Stimulated activated naive CD8-positive, alpha-beta T cell treated with anti-CD3 and anti-CD28 coated beads, Interleukin-15, Interleukin-2, amounts not matched to agents 100 ng/mL and 50 ng/mL, for 24 hours (primary cell): ENCODE data around the gene SPAG8.

Experiments used
- H3K27ac Mint-ChIP-seq: one replicate; pipeline ENCODE4 v1.8.0; 2021; ENCODE audit warnings: mild to moderate bottlenecking, mixed read lengths
- H3K27me3 Mint-ChIP-seq: one replicate; pipeline ENCODE4 v1.8.0; 2021; ENCODE audit warnings: mixed read lengths
- H3K36me3 Mint-ChIP-seq: one replicate; pipeline ENCODE4 v1.8.0; 2021; ENCODE audit warnings: low read depth, mixed read lengths
- H3K4me1 Mint-ChIP-seq: one replicate; pipeline ENCODE4 v1.8.0; 2021; ENCODE audit warnings: low read depth, mixed read lengths
- H3K4me3 Mint-ChIP-seq: one replicate; pipeline ENCODE4 v1.8.0; 2021; ENCODE audit warnings: mild to moderate bottlenecking, mixed read lengths
- H3K9me3 Mint-ChIP-seq: one replicate; pipeline ENCODE4 v1.8.0; 2021; ENCODE audit warnings: mixed read lengths

SPAG8 gene

GRCh38 chr9:35801328-35802128 is 10.5 kb downstream of the SPAG8 start:
- H3K27me3 Mint-ChIP-seq: no peaks in the 10 kb centered on the region
- no peaks in the 10 kb centered on the region for H3K9me3 Mint-ChIP-seq
- H3K4me3 Mint-ChIP-seq: no peak overlapping the region
- H3K27ac Mint-ChIP-seq: peak overlapping the region; percentile 17
- peaks cover 26% of the 10 kb centered on the region for H3K36me3 Mint-ChIP-seq
- H3K4me1 Mint-ChIP-seq: peaks cover 26% of the 10 kb centered on the region

GRCh38 chr9:35800530-35800929 is 11.5 kb downstream of the SPAG8 start:
- Mint-ChIP-seq H3K27ac (no peak overlapping the region), H3K36me3 (peaks cover 26% of the 10 kb centered on the region), H3K27me3 (no peaks in the 10 kb centered on the region), H3K9me3 (no peaks in the 10 kb centered on the region), H3K4me1 (peaks cover 26% of the 10 kb centered on the region), H3K4me3 (no peak overlapping the region)

- H3K9me3 Mint-ChIP-seq: no peaks in the 10 kb centered on the region
- no peak overlapping the region for H3K4me3 Mint-ChIP-seq
- H3K27ac Mint-ChIP-seq: peak overlapping the region; percentile 71
- peaks cover 26% of the 10 kb centered on the region for H3K4me1 Mint-ChIP-seq
- peaks cover 26% of the 10 kb centered on the region for H3K36me3 Mint-ChIP-seq
- H3K27me3 Mint-ChIP-seq: no peaks in the 10 kb centered on the region
Measured at GRCh38 chr9:35798658-35799374, 13.2 kb downstream of the SPAG8 start.

- Mint-ChIP-seq H3K4me1 (peaks cover 26% of the 10 kb centered on the region), H3K36me3 (peaks cover 23% of the 10 kb centered on the region), H3K27ac (no peak overlapping the region), H3K27me3 (no peaks in the 10 kb centered on the region), H3K4me3 (no peak overlapping the region), H3K9me3 (no peaks in the 10 kb centered on the region)
Measured at GRCh38 chr9:35797311-35798109, 14.6 kb downstream of the SPAG8 start.

GRCh38 chr9:35795695-35796094 is 16.4 kb downstream of the SPAG8 start:
- Mint-ChIP-seq H3K36me3 (peaks cover 10% of the 10 kb centered on the region), H3K27me3 (no peaks in the 10 kb centered on the region), H3K27ac (no peak overlapping the region), H3K9me3 (no peaks in the 10 kb centered on the region), H3K4me3 (no peak overlapping the region), H3K4me1 (peaks cover 26% of the 10 kb centered on the region)

- Mint-ChIP-seq H3K36me3 (peaks cover 9% of the 10 kb centered on the region), H3K27ac (no peak overlapping the region)
Measured at GRCh38 chr9:35793461-35793860, 18.6 kb downstream of the SPAG8 start.

GRCh38 chr9:35792826-35793225 is 19.2 kb downstream of the SPAG8 start:
- peaks cover 11% of the 10 kb centered on the region for H3K36me3 Mint-ChIP-seq
- no peaks in the 10 kb centered on the region for H3K9me3 Mint-ChIP-seq
- no peaks in the 10 kb centered on the region for H3K27me3 Mint-ChIP-seq
- peaks cover 9% of the 10 kb centered on the region for H3K4me1 Mint-ChIP-seq
- H3K27ac Mint-ChIP-seq: no peak overlapping the region
- no peak overlapping the region for H3K4me3 Mint-ChIP-seq

More at GRCh38 chr9:35793461-35793860, 18.6 kb downstream of the SPAG8 start:
- H3K9me3 Mint-ChIP-seq: no peaks in the 10 kb centered on the region
- H3K27me3 Mint-ChIP-seq: no peaks in the 10 kb centered on the region
- peaks cover 15% of the 10 kb centered on the region for H3K4me1 Mint-ChIP-seq
- no peak overlapping the region for H3K4me3 Mint-ChIP-seq

GRCh38 chr9:35792024-35792813 is 19.8 kb downstream of the SPAG8 start:
- peaks cover 4% of the 10 kb centered on the region for H3K4me1 Mint-ChIP-seq
- H3K27ac Mint-ChIP-seq: no peak overlapping the region
- H3K9me3 Mint-ChIP-seq: no peaks in the 10 kb centered on the region
- H3K4me3 Mint-ChIP-seq: no peak overlapping the region
- peaks cover 15% of the 10 kb centered on the region for H3K36me3 Mint-ChIP-seq
- H3K27me3 Mint-ChIP-seq: no peaks in the 10 kb centered on the region

GRCh38 chr9:35791297-35791921 is 20.7 kb downstream of the SPAG8 start, which contains the start of gene NPR2:
NPR2 (plus strand) TSS chr9:35791591; CDS start chr9:35792409, 818 bp downstream.
- Mint-ChIP-seq H3K4me1 (no peaks in the 10 kb centered on the region), H3K36me3 (peaks cover 18% of the 10 kb centered on the region), H3K27ac (no peak within 1 kb of the TSS), H3K9me3 (no peaks in the 10 kb centered on the region), H3K4me3 (no peak within 1 kb of the TSS), H3K27me3 (no peaks in the 10 kb centered on the region)

- H3K27ac Mint-ChIP-seq: no peak overlapping the region
- H3K27me3 Mint-ChIP-seq: no peaks in the 10 kb centered on the region
- H3K9me3 Mint-ChIP-seq: no peaks in the 10 kb centered on the region
- no peak overlapping the region for H3K4me3 Mint-ChIP-seq
- no peaks in the 10 kb centered on the region for H3K4me1 Mint-ChIP-seq
- H3K36me3 Mint-ChIP-seq: peaks cover 25% of the 10 kb centered on the region
Measured at GRCh38 chr9:35790385-35791296, 21.4 kb downstream of the SPAG8 start.

GRCh38 chr9:35790025-35790384 is 22.1 kb downstream of the SPAG8 start:
- no peak overlapping the region for H3K27ac Mint-ChIP-seq

GRCh38 chr9:35789541-35789940 is 22.5 kb downstream of the SPAG8 start:
- H3K27ac Mint-ChIP-seq: no peak overlapping the region
- H3K36me3 Mint-ChIP-seq: peaks cover 26% of the 10 kb centered on the region
- H3K9me3 Mint-ChIP-seq: no peaks in the 10 kb centered on the region
- H3K27me3 Mint-ChIP-seq: no peaks in the 10 kb centered on the region
- H3K4me3 Mint-ChIP-seq: no peak overlapping the region
- no peaks in the 10 kb centered on the region for H3K4me1 Mint-ChIP-seq

More at GRCh38 chr9:35790025-35790384, 22.1 kb downstream of the SPAG8 start:
- Mint-ChIP-seq H3K27me3 (no peaks in the 10 kb centered on the region), H3K4me1 (no peaks in the 10 kb centered on the region), H3K4me3 (no peak overlapping the region), H3K9me3 (no peaks in the 10 kb centered on the region), H3K36me3 (peaks cover 26% of the 10 kb centered on the region)

- H3K27me3 Mint-ChIP-seq: no peaks in the 10 kb centered on the region
- no peaks in the 10 kb centered on the region for H3K9me3 Mint-ChIP-seq
- H3K4me1 Mint-ChIP-seq: no peaks in the 10 kb centered on the region
- no peak overlapping the region for H3K27ac Mint-ChIP-seq
- peaks cover 39% of the 10 kb centered on the region for H3K36me3 Mint-ChIP-seq
- no peak overlapping the region for H3K4me3 Mint-ChIP-seq
Measured at GRCh38 chr9:35783418-35783817, 28.6 kb downstream of the SPAG8 start.
